ENCODE measurements around the gene CORO6. TPM values are rescaled to one million over a fixed set of nuclear protein-coding genes. Genes with fewer than 3 reads are reported as not detected.

The CORO6 gene
- total and polyA plus RNA-seq, 2 of the 13 experiments (the other 11 are each of a cell fraction or from before 2014, with no cell fraction given), result 0.42 to 0.82 TPM

DNA sequence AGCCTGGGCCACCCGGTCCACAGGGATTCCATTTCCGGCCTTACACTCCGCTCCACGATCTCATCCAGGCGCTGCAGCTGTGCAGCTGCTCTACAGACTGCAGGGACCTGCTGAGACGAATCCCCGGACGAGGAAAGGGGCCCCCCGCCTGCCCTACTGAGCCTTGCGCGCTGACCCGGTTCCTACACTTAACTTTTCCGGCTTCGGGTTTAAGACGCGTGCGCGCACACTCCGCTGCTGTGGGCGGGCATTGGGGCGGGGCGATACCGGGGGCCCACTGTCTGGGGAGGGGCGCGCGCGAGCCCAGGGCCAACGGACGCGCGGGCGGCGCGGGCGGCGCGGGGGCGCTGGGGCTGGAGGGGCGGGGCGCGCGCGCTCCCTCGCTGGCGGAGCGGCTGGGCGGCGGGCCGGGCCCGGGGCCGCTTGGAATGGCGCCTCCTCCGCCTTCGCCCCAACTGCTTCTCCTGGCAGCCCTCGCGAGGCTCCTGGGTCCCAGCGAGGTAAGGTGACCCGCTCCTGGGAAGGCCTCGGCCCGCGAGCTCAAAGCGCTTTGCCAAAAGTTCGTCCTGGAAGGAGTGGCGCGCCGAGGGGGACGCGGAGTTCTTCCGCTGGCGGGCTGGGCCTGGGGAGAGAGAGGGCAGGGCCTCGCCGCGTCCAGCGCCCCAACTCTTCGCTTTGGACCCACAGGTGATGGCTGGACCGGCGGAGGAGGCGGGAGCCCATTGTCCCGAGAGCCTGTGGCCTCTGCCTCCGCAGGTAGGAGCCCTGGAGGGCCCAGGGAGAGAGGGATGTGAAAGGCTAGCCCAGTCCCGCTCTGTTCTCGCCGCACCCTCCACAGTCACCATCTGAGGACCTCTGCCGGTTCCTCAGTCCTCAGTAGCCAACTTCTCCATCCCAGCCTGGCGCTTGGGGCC lies 54.1 kb downstream of the CORO6 start, which contains the start of gene TP53I13 (continued):
- TF ChIP-seq SP2 (CRISPR knock-in tag; IDR thresholded peaks at IDR 0.05) (no peak), SNAI1 (CRISPR knock-in tag; IDR thresholded peaks at IDR 0.05; ENCODE audit: borderline replicate concordance) (peak; percentile 54; the same call in 1 of the 2 replicates), GTF2F1 (IDR thresholded peaks at IDR 0.05; ENCODE audit: low read length) (no peak), TSC22D2 (CRISPR knock-in tag; IDR thresholded peaks at IDR 0.05; ENCODE audit: borderline replicate concordance) (0 out of 2 replicates have a peak, but pooled peaks have one; percentile 50), YY1 (IDR thresholded peaks at IDR 0.05; ENCODE audit: insufficient read depth, insufficient replicate concordance, low read depth, low read length) (peak; percentile 57), SMAD9 (CRISPR knock-in tag; IDR thresholded peaks at IDR 0.05) (no peak), SMARCE1 (IDR thresholded peaks at IDR 0.05; ENCODE audit: borderline replicate concordance) (no peak), GATAD2A (CRISPR knock-in tag; IDR thresholded peaks at IDR 0.05) (peak; percentile 7; the same call in 1 of the 2 replicates), POLR2AphosphoS5 (IDR thresholded peaks at IDR 0.05; ENCODE audit: low read depth, low read length) (peak; percentile 64), ZFP37 (CRISPR knock-in tag; IDR thresholded peaks at IDR 0.05; ENCODE audit: borderline replicate concordance) (no peak), HDAC2 (CRISPR knock-in tag; IDR thresholded peaks at IDR 0.05) (no peak), ZNF160 (CRISPR knock-in tag; IDR thresholded peaks at IDR 0.05) (no peak), TBX2 (CRISPR knock-in tag; IDR thresholded peaks at IDR 0.05; ENCODE audit: borderline replicate concordance) (peak; percentile 35; the same call in 1 of the 2 replicates), ZEB1 (IDR thresholded peaks at IDR 0.05; ENCODE audit: insufficient replicate concordance, low read depth) (no peak), ZNF619 (CRISPR knock-in tag; IDR thresholded peaks at IDR 0.05) (0 out of 2 replicates have a peak, but pooled peaks have one; percentile 13), ATF7 (IDR thresholded peaks at IDR 0.05) (no peak), ATF7 (CRISPR knock-in tag; IDR thresholded peaks at IDR 0.05) (no peak), JUN (CRISPR knock-in tag; IDR thresholded peaks at IDR 0.05) (no peak), ZMYM3 (CRISPR knock-in tag; IDR thresholded peaks at IDR 0.05) (no peak)
- TF ChIP-seq, protein P1, sequence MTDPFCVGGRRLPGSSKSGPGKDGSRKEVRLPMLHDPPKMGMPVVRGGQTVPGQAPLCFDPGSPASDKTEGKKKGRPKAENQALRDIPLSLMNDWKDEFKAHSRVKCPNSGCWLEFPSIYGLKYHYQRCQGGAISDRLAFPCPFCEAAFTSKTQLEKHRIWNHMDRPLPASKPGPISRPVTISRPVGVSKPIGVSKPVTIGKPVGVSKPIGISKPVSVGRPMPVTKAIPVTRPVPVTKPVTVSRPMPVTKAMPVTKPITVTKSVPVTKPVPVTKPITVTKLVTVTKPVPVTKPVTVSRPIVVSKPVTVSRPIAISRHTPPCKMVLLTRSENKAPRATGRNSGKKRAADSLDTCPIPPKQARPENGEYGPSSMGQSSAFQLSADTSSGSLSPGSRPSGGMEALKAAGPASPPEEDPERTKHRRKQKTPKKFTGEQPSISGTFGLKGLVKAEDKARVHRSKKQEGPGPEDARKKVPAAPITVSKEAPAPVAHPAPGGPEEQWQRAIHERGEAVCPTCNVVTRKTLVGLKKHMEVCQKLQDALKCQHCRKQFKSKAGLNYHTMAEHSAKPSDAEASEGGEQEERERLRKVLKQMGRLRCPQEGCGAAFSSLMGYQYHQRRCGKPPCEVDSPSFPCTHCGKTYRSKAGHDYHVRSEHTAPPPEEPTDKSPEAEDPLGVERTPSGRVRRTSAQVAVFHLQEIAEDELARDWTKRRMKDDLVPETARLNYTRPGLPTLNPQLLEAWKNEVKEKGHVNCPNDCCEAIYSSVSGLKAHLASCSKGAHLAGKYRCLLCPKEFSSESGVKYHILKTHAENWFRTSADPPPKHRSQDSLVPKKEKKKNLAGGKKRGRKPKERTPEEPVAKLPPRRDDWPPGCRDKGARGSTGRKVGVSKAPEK (CRISPR knock-in tag; IDR thresholded peaks at IDR 0.05; ENCODE audit: borderline replicate concordance), result 0 out of 2 replicates have a peak, but pooled peaks have one; percentile 13
- TF ChIP-seq, protein P2, sequence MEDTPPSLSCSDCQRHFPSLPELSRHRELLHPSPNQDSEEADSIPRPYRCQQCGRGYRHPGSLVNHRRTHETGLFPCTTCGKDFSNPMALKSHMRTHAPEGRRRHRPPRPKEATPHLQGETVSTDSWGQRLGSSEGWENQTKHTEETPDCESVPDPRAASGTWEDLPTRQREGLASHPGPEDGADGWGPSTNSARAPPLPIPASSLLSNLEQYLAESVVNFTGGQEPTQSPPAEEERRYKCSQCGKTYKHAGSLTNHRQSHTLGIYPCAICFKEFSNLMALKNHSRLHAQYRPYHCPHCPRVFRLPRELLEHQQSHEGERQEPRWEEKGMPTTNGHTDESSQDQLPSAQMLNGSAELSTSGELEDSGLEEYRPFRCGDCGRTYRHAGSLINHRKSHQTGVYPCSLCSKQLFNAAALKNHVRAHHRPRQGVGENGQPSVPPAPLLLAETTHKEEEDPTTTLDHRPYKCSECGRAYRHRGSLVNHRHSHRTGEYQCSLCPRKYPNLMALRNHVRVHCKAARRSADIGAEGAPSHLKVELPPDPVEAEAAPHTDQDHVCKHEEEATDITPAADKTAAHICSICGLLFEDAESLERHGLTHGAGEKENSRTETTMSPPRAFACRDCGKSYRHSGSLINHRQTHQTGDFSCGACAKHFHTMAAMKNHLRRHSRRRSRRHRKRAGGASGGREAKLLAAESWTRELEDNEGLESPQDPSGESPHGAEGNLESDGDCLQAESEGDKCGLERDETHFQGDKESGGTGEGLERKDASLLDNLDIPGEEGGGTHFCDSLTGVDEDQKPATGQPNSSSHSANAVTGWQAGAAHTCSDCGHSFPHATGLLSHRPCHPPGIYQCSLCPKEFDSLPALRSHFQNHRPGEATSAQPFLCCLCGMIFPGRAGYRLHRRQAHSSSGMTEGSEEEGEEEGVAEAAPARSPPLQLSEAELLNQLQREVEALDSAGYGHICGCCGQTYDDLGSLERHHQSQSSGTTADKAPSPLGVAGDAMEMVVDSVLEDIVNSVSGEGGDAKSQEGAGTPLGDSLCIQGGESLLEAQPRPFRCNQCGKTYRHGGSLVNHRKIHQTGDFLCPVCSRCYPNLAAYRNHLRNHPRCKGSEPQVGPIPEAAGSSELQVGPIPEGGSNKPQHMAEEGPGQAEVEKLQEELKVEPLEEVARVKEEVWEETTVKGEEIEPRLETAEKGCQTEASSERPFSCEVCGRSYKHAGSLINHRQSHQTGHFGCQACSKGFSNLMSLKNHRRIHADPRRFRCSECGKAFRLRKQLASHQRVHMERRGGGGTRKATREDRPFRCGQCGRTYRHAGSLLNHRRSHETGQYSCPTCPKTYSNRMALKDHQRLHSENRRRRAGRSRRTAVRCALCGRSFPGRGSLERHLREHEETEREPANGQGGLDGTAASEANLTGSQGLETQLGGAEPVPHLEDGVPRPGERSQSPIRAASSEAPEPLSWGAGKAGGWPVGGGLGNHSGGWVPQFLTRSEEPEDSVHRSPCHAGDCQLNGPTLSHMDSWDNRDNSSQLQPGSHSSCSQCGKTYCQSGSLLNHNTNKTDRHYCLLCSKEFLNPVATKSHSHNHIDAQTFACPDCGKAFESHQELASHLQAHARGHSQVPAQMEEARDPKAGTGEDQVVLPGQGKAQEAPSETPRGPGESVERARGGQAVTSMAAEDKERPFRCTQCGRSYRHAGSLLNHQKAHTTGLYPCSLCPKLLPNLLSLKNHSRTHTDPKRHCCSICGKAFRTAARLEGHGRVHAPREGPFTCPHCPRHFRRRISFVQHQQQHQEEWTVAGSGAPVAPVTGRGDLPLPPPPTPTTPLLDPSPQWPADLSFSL (CRISPR knock-in tag; IDR thresholded peaks at IDR 0.05), result no peak
